ENCODE measurements around the gene MRPL46. TPM values are rescaled to one million over a fixed set of nuclear protein-coding genes. Genes with fewer than 3 reads are reported as not detected.
A peak's percentile ranks its signal among the peaks of the same experiment; 100 is the strongest.

The MRPL46 gene
- total RNA-seq, 1 donor from 2014 or later = 19.3 TPM

DNA sequence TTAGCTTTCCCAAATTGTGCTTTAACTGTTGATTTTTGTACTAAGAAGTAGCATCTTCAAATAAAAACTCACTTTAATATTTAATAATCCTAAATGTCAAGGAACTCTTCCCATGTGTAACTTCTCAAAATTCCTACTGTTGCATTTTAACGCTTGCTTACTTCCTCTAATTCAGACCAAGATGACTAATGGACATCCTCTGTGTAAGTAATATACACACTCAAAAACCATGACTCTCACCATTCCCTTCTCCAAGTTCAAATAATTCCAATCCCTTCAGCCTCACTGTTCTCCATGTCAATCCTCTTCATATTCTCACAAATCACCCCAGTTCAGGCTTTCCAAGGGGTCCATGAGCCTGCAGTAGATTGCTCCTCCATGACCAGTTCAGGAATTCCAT lies 13.0 kb downstream of the MRPL46 start:
- Mint-ChIP-seq H3K36me3 (ENCODE audit: unreplicated experiment) (peaks cover 5% of the 10 kb centered on the region), H3K4me3 (ENCODE audit: unreplicated experiment) (no peak overlapping the region), H3K9me3 (ENCODE audit: unreplicated experiment) (peaks cover 8% of the 10 kb centered on the region), H3K27me3 (ENCODE audit: unreplicated experiment) (peaks cover 2% of the 10 kb centered on the region), H3K4me1 (ENCODE audit: low read depth, unreplicated experiment) (peaks cover 6% of the 10 kb centered on the region), H3K27ac (ENCODE audit: unreplicated experiment) (no peak overlapping the region)
- no peak for TF ChIP-seq CTCF (IDR thresholded peaks at IDR 0.05; ENCODE audit: partially characterized antibody, unreplicated experiment)
- DNase-seq = no peak

- DNase-seq = no peak
Measured at GRCh38 chr15:88453651-88454050, 13.5 kb downstream of the MRPL46 start.

GRCh38 chr15:88450125-88450798 lies 16.9 kb downstream of the MRPL46 start:
- Mint-ChIP-seq H3K27ac (ENCODE audit: unreplicated experiment) (no peak overlapping the region), H3K27me3 (ENCODE audit: unreplicated experiment) (peaks cover 5% of the 10 kb centered on the region), H3K4me1 (ENCODE audit: low read depth, unreplicated experiment) (peaks cover 4% of the 10 kb centered on the region), H3K36me3 (ENCODE audit: unreplicated experiment) (peaks cover 5% of the 10 kb centered on the region), H3K9me3 (ENCODE audit: unreplicated experiment) (peaks cover 8% of the 10 kb centered on the region), H3K4me3 (ENCODE audit: unreplicated experiment) (no peak overlapping the region)
- peak; percentile 93 for DNase-seq
- peak; percentile 95 for TF ChIP-seq CTCF (IDR thresholded peaks at IDR 0.05; ENCODE audit: partially characterized antibody, unreplicated experiment)

More at GRCh38 chr15:88453651-88454050, 13.5 kb downstream of the MRPL46 start:
- Mint-ChIP-seq H3K4me3 (ENCODE audit: unreplicated experiment) (no peak overlapping the region), H3K27ac (ENCODE audit: unreplicated experiment) (no peak overlapping the region), H3K4me1 (ENCODE audit: low read depth, unreplicated experiment) (peaks cover 6% of the 10 kb centered on the region), H3K36me3 (ENCODE audit: unreplicated experiment) (peaks cover 5% of the 10 kb centered on the region), H3K27me3 (ENCODE audit: unreplicated experiment) (peaks cover 2% of the 10 kb centered on the region), H3K9me3 (ENCODE audit: unreplicated experiment) (peaks cover 8% of the 10 kb centered on the region)
- TF ChIP-seq CTCF (IDR thresholded peaks at IDR 0.05; ENCODE audit: partially characterized antibody, unreplicated experiment) = no peak

GRCh38 chr15:88449581-88449980 lies 17.6 kb downstream of the MRPL46 start:
- peaks cover 3% of the 10 kb centered on the region for H3K27me3 Mint-ChIP-seq (ENCODE audit: unreplicated experiment)
- H3K4me1 Mint-ChIP-seq (ENCODE audit: low read depth, unreplicated experiment) = peaks cover 2% of the 10 kb centered on the region
- no peak for TF ChIP-seq CTCF (IDR thresholded peaks at IDR 0.05; ENCODE audit: partially characterized antibody, unreplicated experiment)

GRCh38 chr15:88448991-88449461 lies 18.2 kb downstream of the MRPL46 start:
- TF ChIP-seq CTCF (IDR thresholded peaks at IDR 0.05; ENCODE audit: partially characterized antibody, unreplicated experiment) = no peak
- DNase-seq = no peak

More at GRCh38 chr15:88449581-88449980, 17.6 kb downstream of the MRPL46 start:
- Mint-ChIP-seq H3K9me3 (ENCODE audit: unreplicated experiment) (peaks cover 6% of the 10 kb centered on the region), H3K4me3 (ENCODE audit: unreplicated experiment) (no peak overlapping the region), H3K36me3 (ENCODE audit: unreplicated experiment) (peaks cover 5% of the 10 kb centered on the region), H3K27ac (ENCODE audit: unreplicated experiment) (no peak overlapping the region)
- DNase-seq = no peak

More at GRCh38 chr15:88448991-88449461, 18.2 kb downstream of the MRPL46 start:
- no peak overlapping the region for H3K4me3 Mint-ChIP-seq (ENCODE audit: unreplicated experiment)
- peaks cover 6% of the 10 kb centered on the region for H3K9me3 Mint-ChIP-seq (ENCODE audit: unreplicated experiment)
- H3K4me1 Mint-ChIP-seq (ENCODE audit: low read depth, unreplicated experiment) = peaks cover 2% of the 10 kb centered on the region
- H3K27ac Mint-ChIP-seq (ENCODE audit: unreplicated experiment) = no peak overlapping the region
- peaks cover 7% of the 10 kb centered on the region for H3K36me3 Mint-ChIP-seq (ENCODE audit: unreplicated experiment)
- H3K27me3 Mint-ChIP-seq (ENCODE audit: unreplicated experiment) = peaks cover 3% of the 10 kb centered on the region

Data from glutamatergic neuron (in vitro differentiated cells).